Heart left ventricle (tissue), 16 donors: ENCODE measurements around the gene POU4F1. TPM values are rescaled to one million over a fixed set of nuclear protein-coding genes. Genes with fewer than 3 reads are reported as not detected.

Experiments
- ATAC-seq, 4 donors: fragments of 200-7000 bp; cut with Tn5 transposase; one replicate each; pipeline ENCODE4 v1.9.1; 2020 to 2022; ENCODE audit warnings: moderate library complexity in 4 of 4, mild to moderate bottlenecking in 3 of 4, moderate number of reproducible peaks in 1 of 4
- DNase-seq, 5 donors: peaks; one replicate each; pipeline ENCODE4 v3.0.0-alpha.2; 2020
- H3K27ac ChIP-seq, 12 donors: fragments of 200-600 bp; sonication (generic) in 4 of 12; one replicate each; pipeline versions ENCODE4 v1.5.0 to v1.8.0; 2016 to 2022; ENCODE audit warnings: mild to moderate bottlenecking in 2 of 12
- H3K27me3 ChIP-seq, 9 donors: fragments of 200-600 bp; sonication (generic) in 2 of 9; one replicate each; pipeline versions ENCODE4 v1.5.1 to v1.8.0; 2016 to 2022; ENCODE audit warnings: mild to moderate bottlenecking in 3 of 9
- H3K36me3 ChIP-seq, 9 donors: fragments of 200-600 bp; sonication (generic) in 2 of 9; one replicate each; pipeline versions ENCODE4 v1.5.0 to v1.8.0; 2018 to 2022; ENCODE audit warnings: mild to moderate bottlenecking in 2 of 9
- H3K4me1 ChIP-seq, 12 donors: fragments of 200-600 bp; sonication (generic) in 4 of 12; one replicate each; pipeline versions ENCODE4 v1.5.0 to v1.8.0; 2016 to 2022; ENCODE audit warnings: mild to moderate bottlenecking in 3 of 12
- H3K4me3 ChIP-seq, 12 donors: fragments of 200-600 bp; sonication (generic) in 4 of 12; one replicate each; pipeline versions ENCODE4 v1.5.0 to v1.8.0; 2017 to 2022; ENCODE audit warnings: mild to moderate bottlenecking in 9 of 12, moderate library complexity in 4 of 12
- H3K9me3 ChIP-seq, 12 donors: fragments of 200-600 bp; sonication (generic) in 4 of 12; one replicate each; pipeline versions ENCODE4 v1.5.0 to v1.8.0; 2016 to 2022; ENCODE audit warnings: mild to moderate bottlenecking in 1 of 12
- CTCF ChIP-seq, 12 donors: fragments of 200-600 bp; sonication (generic) in 4 of 12; IDR thresholded peaks; one replicate each; pipeline versions ENCODE4 v1.5.0 to v1.8.0; 2018 to 2022; ENCODE audit warnings: antibody characterized with exemption in 12 of 12, mild to moderate bottlenecking in 5 of 12
- POLR2A ChIP-seq, 2 donors: fragments of 450-650 bp; IDR thresholded peaks; one replicate each; pipeline ENCODE4 v1.6.1; 2017; ENCODE audit warnings: antibody characterized with exemption in 2 of 2, mild to moderate bottlenecking in 2 of 2, moderate library complexity in 2 of 2
- WGBS, 4 donors: extraction: QIAGEN DNeasy Blood & Tissue Kit in 2 of 4; methylation state at CpG; one replicate each; pipeline versions ENCODE4 v1.1.5 to v1.1.7; 2013 to 2018; 5-methylcytosine and 5-hydroxymethylcytosine counted together
- intact Hi-C, 10 donors: fragments of 100-400 bp; cut with DNase I; formaldehyde crosslinking; loops; one replicate each; pipeline versions ENCODE4 v1.11.1 to v1.14.2; 2022
- polyA plus RNA-seq, 2 donors: library from polyadenylated mRNA; stranded (reverse); fragments of 200-250 nt; gene quantifications; one replicate each; pipeline ENCODE4 v1.2.3, GENCODE V29; 2013
- total RNA-seq, 9 donors: library from RNA; depleted of rRNA in 2 of 9; stranded (reverse); fragments of >200 nt in 2 of 9; fragmentation: NEBNext Ultra II Directional in 3 of 9; extraction: Animal tissue kit (Norgen Biotek cat#: 25700) in 3 of 9; gene quantifications; one replicate each; pipeline versions ENCODE4 v1.1.0 to v1.2.4, GENCODE V29; 2016 to 2023
- donor health status: ischemic (EF 13 %, LVEDD 7.1; RV severe dilation, severe dysfunction).
- donor health status: healthy with polysubstance abuse.
- donor health status: DM: no; HTN: yes; CAD: no.
- donor health status: DM: no; HTN: no; CAD: no.
- donor health status: ischemic (EF 25% LVEDD 6.9; RV normal size, moderate dysfunction).
- donor health status: ischemic (EF 25% LVEDD 5.7; RV mildly dilated, moderate dysfunction).
- donor health status: healthy.
- donor health status: DM: yes; HTN: yes; CAD: no.
- donor health status: ischemic (EF 35%, LVEDD 5.7; RV mildly dilated, moderate dysfunction).
- donor health status: nonischemic (EF 11% LVEDD 7.7; RV severe dilation, severe dysfunction).
- donor health status: DM: yes; HTN: yes; CAD: no.
- donor health status: PGD.
- donor health status: ischemic (EF 29% LVEDD 5.4; RV normal size, mild dysfunction).
- donor health status: nonischemic (EF 23%, LVEDD 6.1; RV moderate dilation, normal function).

POU4F1 gene
- total and polyA plus RNA-seq, 11 donors = 0.04 TPM; not detected in 10

- Histone ChIP-seq H3K9me3 (no peaks in the 10 kb centered on the region), H3K4me3 (peak overlapping the region in 7 of 12 donors; percentile 3 to 40 (median 18)), H3K4me1 (peaks cover 0 to 24% (median 12%) of the 10 kb centered on the region in 12 donors), H3K27ac (no peak overlapping the region), H3K36me3 (no peaks in the 10 kb centered on the region), H3K27me3 (peaks cover 81 to 100% (median 100%) of the 10 kb centered on the region in 9 donors)
- ATAC-seq (no peak), DNase-seq (peak in 1 of 5 donors; percentile 51)
- no peak for TF ChIP-seq POLR2A (IDR thresholded peaks at IDR 0.05)
- intact Hi-C loops = no loop called here
- 2 to 7% (median 4%) methylated on average over 18 to 22 of the region's 22 CpGs for WGBS, 4 donors
Measured at GRCh38 chr13:78596399-78596735, 7.0 kb downstream of the POU4F1 start.

GRCh38 chr13:78595495-78596398, 7.6 kb downstream of the POU4F1 start:
- TF ChIP-seq CTCF (IDR thresholded peaks at IDR 0.05) (no peak), POLR2A (IDR thresholded peaks at IDR 0.05) (no peak)
- Histone ChIP-seq H3K9me3 (no peaks in the 10 kb centered on the region), H3K27me3 (peaks cover 80 to 100% (median 100%) of the 10 kb centered on the region in 9 donors), H3K36me3 (no peaks in the 10 kb centered on the region), H3K27ac (no peak overlapping the region), H3K4me1 (peaks cover 0 to 21% (median 9%) of the 10 kb centered on the region in 12 donors), H3K4me3 (peak overlapping the region in 8 of 12 donors; percentile 3 to 40 (median 18))
- ATAC-seq = peak in 1 of 4 donors; percentile 45
- 3 to 6% (median 4%) methylated on average over 54 to 65 of the region's 65 CpGs for WGBS, 4 donors
- DNase-seq = peak in 1 of 5 donors; percentile 46
- intact Hi-C loops = no loop called here

- peak overlapping the region in 1 of 12 donors; percentile 2 for H3K4me3 ChIP-seq
- intact Hi-C loops = no loop called here
- TF ChIP-seq POLR2A (IDR thresholded peaks at IDR 0.05) = no peak
- 5 to 13% (median 8%) methylated on average over 8 of the region's 8 CpGs for WGBS, 4 donors
- ATAC-seq = no peak
- peaks cover 68 to 100% (median 100%) of the 10 kb centered on the region in 9 donors for H3K27me3 ChIP-seq
- H3K36me3 ChIP-seq = no peaks in the 10 kb centered on the region
- DNase-seq = no peak
- no peak overlapping the region for H3K27ac ChIP-seq
- peaks cover 0 to 21% (median 9%) of the 10 kb centered on the region in 12 donors for H3K4me1 ChIP-seq
- H3K9me3 ChIP-seq = no peaks in the 10 kb centered on the region
Measured at GRCh38 chr13:78594456-78594975, 8.8 kb downstream of the POU4F1 start.

GRCh38 chr13:78593652-78594455, 9.5 kb downstream of the POU4F1 start:
- H3K36me3 ChIP-seq = no peaks in the 10 kb centered on the region
- H3K27me3 ChIP-seq = peaks cover 66 to 100% (median 100%) of the 10 kb centered on the region in 9 donors
- no peak for ATAC-seq
- H3K27ac ChIP-seq = no peak overlapping the region
- H3K4me1 ChIP-seq = peaks cover 0 to 21% (median 9%) of the 10 kb centered on the region in 12 donors
- no peak overlapping the region for H3K4me3 ChIP-seq
- no peak for DNase-seq
- H3K9me3 ChIP-seq = no peaks in the 10 kb centered on the region
- intact Hi-C loops = no loop called here
- 6 to 9% (median 8%) methylated on average over 29 of the region's 29 CpGs for WGBS, 4 donors
- no peak for TF ChIP-seq POLR2A (IDR thresholded peaks at IDR 0.05)
- TF ChIP-seq CTCF (IDR thresholded peaks at IDR 0.05) = no peak
